Tibial nerve (tissue), 4 donors: ENCODE data around the gene SLC25A39.

ENCODE experiments used
- EP300 ChIP-seq, 2 donors: sonication (generic); formaldehyde crosslinking; IDR thresholded peaks; one replicate each; pipeline ENCODE4 v1.6.1; 2017; ENCODE audit warnings: antibody characterized with exemption in 2 of 2, mild to moderate bottlenecking in 1 of 2
- POLR2A ChIP-seq, 2 donors: fragments of 450-650 bp; IDR thresholded peaks; one replicate each; pipeline ENCODE4 v1.6.1; 2017; ENCODE audit warnings: antibody characterized with exemption in 2 of 2, mild to moderate bottlenecking in 2 of 2, moderate library complexity in 2 of 2
- TF ChIP-seq, protein P1 (sequence below), 5 experiments: fragments of 200-600 bp in 3 of 5; fragments of 450-650 bp in 2 of 5; sonication (generic) in 3 of 5; IDR thresholded peaks; one replicate each; pipeline ENCODE4 v1.5.1; 2016 to 2019; ENCODE audit warnings: antibody characterized with exemption in 5 of 5, mild to moderate bottlenecking in 3 of 5, moderate library complexity in 2 of 5

DNA sequence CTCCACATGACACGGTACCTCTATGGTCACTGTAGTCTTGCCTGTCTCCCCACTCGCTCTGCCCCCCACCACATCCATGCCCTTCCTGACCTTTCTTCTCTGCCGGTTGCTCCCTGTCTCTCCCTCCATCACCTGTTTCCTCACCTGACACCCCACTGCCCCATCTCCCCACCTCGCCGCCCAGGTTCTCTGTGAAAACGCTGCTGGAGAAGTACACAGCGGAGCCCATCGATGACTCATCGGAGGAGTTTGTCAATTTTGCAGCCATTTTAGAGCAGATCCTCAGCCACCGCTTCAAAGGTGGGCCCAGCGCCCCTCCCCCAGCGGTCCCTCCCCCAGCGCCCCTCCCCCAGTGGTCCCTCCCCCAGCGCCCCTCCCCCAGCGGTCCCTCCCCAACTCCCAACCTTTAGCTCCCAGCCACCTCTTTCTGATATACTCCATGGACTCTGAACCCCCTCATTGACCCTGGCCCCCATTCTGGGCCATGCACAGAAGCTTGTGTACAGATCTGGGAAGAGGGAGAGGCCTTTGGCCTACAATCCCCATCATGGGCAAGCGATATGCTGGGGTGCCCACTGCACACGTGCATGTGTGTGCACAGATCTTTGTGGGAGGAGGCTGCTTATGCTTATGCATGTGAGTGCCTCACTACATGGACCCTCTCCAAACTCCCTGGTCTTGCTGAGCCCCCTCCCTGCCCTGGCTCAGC is 12.1 kb downstream of the SLC25A39 start:
- TF ChIP-seq EP300 (IDR thresholded peaks at IDR 0.05) (no peak), POLR2A (IDR thresholded peaks at IDR 0.05) (no peak)
- TF ChIP-seq, protein P1, sequence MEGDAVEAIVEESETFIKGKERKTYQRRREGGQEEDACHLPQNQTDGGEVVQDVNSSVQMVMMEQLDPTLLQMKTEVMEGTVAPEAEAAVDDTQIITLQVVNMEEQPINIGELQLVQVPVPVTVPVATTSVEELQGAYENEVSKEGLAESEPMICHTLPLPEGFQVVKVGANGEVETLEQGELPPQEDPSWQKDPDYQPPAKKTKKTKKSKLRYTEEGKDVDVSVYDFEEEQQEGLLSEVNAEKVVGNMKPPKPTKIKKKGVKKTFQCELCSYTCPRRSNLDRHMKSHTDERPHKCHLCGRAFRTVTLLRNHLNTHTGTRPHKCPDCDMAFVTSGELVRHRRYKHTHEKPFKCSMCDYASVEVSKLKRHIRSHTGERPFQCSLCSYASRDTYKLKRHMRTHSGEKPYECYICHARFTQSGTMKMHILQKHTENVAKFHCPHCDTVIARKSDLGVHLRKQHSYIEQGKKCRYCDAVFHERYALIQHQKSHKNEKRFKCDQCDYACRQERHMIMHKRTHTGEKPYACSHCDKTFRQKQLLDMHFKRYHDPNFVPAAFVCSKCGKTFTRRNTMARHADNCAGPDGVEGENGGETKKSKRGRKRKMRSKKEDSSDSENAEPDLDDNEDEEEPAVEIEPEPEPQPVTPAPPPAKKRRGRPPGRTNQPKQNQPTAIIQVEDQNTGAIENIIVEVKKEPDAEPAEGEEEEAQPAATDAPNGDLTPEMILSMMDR (IDR thresholded peaks at IDR 0.05), result no peak
